ENCODE measurements around the gene RTN4R.

RTN4R gene

GRCh38 chr22:20253161-20253560, 15.0 kb downstream of the RTN4R start:
- DNase-seq: no peak
- no peak overlapping the region for H3K27ac ChIP-seq (ENCODE audit: low read length)
- H4K20me1 ChIP-seq (ENCODE audit: insufficient read depth, low read length): no peaks in the 10 kb centered on the region
- H2AFZ ChIP-seq (ENCODE audit: low read depth, low read length): no peak overlapping the region
- H3K27me3 ChIP-seq (ENCODE audit: insufficient read depth, low read length, poor library complexity): no peaks in the 10 kb centered on the region
- no peaks in the 10 kb centered on the region for H3K79me2 ChIP-seq (ENCODE audit: insufficient read depth, low read length)
- H3K4me1 ChIP-seq (ENCODE audit: insufficient read depth, low read length): no peaks in the 10 kb centered on the region
- no peaks in the 10 kb centered on the region for H3K36me3 ChIP-seq (ENCODE audit: insufficient read depth, low read length)
- no peak overlapping the region for H3K4me3 ChIP-seq (ENCODE audit: low read depth in 1 of 2, low read length in 2 of 2)
- no peak overlapping the region for H3K9ac ChIP-seq (ENCODE audit: low read depth, low read length)
- no peak for TF ChIP-seq CTCF (IDR thresholded peaks at IDR 0.05; ENCODE audit: borderline replicate concordance, extremely low read depth, low read length, poor library complexity, severe bottlenecking)
- TF ChIP-seq EZH2 (IDR thresholded peaks at IDR 0.05; ENCODE audit: borderline replicate concordance, low read depth, low read length, severe bottlenecking): no peak
- ATAC-seq (ENCODE audit: insufficient read depth, low read depth): no peak
- no peaks in the 10 kb centered on the region for H3K9me3 ChIP-seq (ENCODE audit: insufficient read depth, low read length, severe bottlenecking)
- no peak overlapping the region for H3K4me2 ChIP-seq (ENCODE audit: insufficient read depth, low read length)

- no peak overlapping the region for H3K27ac ChIP-seq (ENCODE audit: low read length)
- no peak for TF ChIP-seq CTCF (IDR thresholded peaks at IDR 0.05; ENCODE audit: borderline replicate concordance, extremely low read depth, low read length, poor library complexity, severe bottlenecking)
- no peak overlapping the region for H3K4me3 ChIP-seq (ENCODE audit: low read depth in 1 of 2, low read length in 2 of 2)
- H3K27me3 ChIP-seq (ENCODE audit: insufficient read depth, low read length, poor library complexity): no peaks in the 10 kb centered on the region
- no peak for ATAC-seq (ENCODE audit: insufficient read depth, low read depth)
- H3K79me2 ChIP-seq (ENCODE audit: insufficient read depth, low read length): no peaks in the 10 kb centered on the region
- H4K20me1 ChIP-seq (ENCODE audit: insufficient read depth, low read length): no peaks in the 10 kb centered on the region
- H3K4me1 ChIP-seq (ENCODE audit: insufficient read depth, low read length): no peaks in the 10 kb centered on the region
- H3K9me3 ChIP-seq (ENCODE audit: insufficient read depth, low read length, severe bottlenecking): no peaks in the 10 kb centered on the region
- H3K9ac ChIP-seq (ENCODE audit: low read depth, low read length): no peak overlapping the region
- no peak overlapping the region for H2AFZ ChIP-seq (ENCODE audit: low read depth, low read length)
- DNase-seq: no peak
- H3K4me2 ChIP-seq (ENCODE audit: insufficient read depth, low read length): no peak overlapping the region
- H3K36me3 ChIP-seq (ENCODE audit: insufficient read depth, low read length): no peaks in the 10 kb centered on the region
These were observed 16.1 kb downstream of the RTN4R start for GRCh38 chr22:20251981-20252380.

GRCh38 chr22:20251491-20251890, 16.6 kb downstream of the RTN4R start:
- Histone ChIP-seq H3K36me3 (ENCODE audit: insufficient read depth, low read length) (no peaks in the 10 kb centered on the region), H3K9ac (ENCODE audit: low read depth, low read length) (no peak overlapping the region), H3K79me2 (ENCODE audit: insufficient read depth, low read length) (no peaks in the 10 kb centered on the region), H2AFZ (ENCODE audit: low read depth, low read length) (no peak overlapping the region), H3K4me2 (ENCODE audit: insufficient read depth, low read length) (no peak overlapping the region), H3K27ac (ENCODE audit: low read length) (no peak overlapping the region), H4K20me1 (ENCODE audit: insufficient read depth, low read length) (no peaks in the 10 kb centered on the region), H3K4me1 (ENCODE audit: insufficient read depth, low read length) (no peaks in the 10 kb centered on the region), H3K9me3 (ENCODE audit: insufficient read depth, low read length, severe bottlenecking) (no peaks in the 10 kb centered on the region), H3K4me3 (ENCODE audit: low read depth in 1 of 2, low read length in 2 of 2) (no peak overlapping the region), H3K27me3 (ENCODE audit: insufficient read depth, low read length, poor library complexity) (no peaks in the 10 kb centered on the region)
- DNase-seq (no peak), ATAC-seq (ENCODE audit: insufficient read depth, low read depth) (no peak)
- no peak for TF ChIP-seq EZH2 (IDR thresholded peaks at IDR 0.05; ENCODE audit: borderline replicate concordance, low read depth, low read length, severe bottlenecking)
- TF ChIP-seq CTCF (IDR thresholded peaks at IDR 0.05; ENCODE audit: borderline replicate concordance, extremely low read depth, low read length, poor library complexity, severe bottlenecking): no peak

GRCh38 chr22:20249797-20250354, 18.2 kb downstream of the RTN4R start:
- H3K36me3 ChIP-seq (ENCODE audit: insufficient read depth, low read length): no peaks in the 10 kb centered on the region
- H3K9ac ChIP-seq (ENCODE audit: low read depth, low read length): no peak overlapping the region
- no peak overlapping the region for H3K4me3 ChIP-seq (ENCODE audit: low read depth in 1 of 2, low read length in 2 of 2)
- no peak overlapping the region for H3K27ac ChIP-seq (ENCODE audit: low read length)
- H3K4me2 ChIP-seq (ENCODE audit: insufficient read depth, low read length): no peak overlapping the region
- no peak for DNase-seq
- no peak for ATAC-seq (ENCODE audit: insufficient read depth, low read depth)
- H3K4me1 ChIP-seq (ENCODE audit: insufficient read depth, low read length): peaks cover 12% of the 10 kb centered on the region
- H2AFZ ChIP-seq (ENCODE audit: low read depth, low read length): no peak overlapping the region
- no peaks in the 10 kb centered on the region for H3K9me3 ChIP-seq (ENCODE audit: insufficient read depth, low read length, severe bottlenecking)
- TF ChIP-seq EZH2 (IDR thresholded peaks at IDR 0.05; ENCODE audit: borderline replicate concordance, low read depth, low read length, severe bottlenecking): no peak
- TF ChIP-seq CTCF (IDR thresholded peaks at IDR 0.05; ENCODE audit: borderline replicate concordance, extremely low read depth, low read length, poor library complexity, severe bottlenecking): no peak
- H4K20me1 ChIP-seq (ENCODE audit: insufficient read depth, low read length): no peaks in the 10 kb centered on the region
- no peaks in the 10 kb centered on the region for H3K79me2 ChIP-seq (ENCODE audit: insufficient read depth, low read length)
- no peaks in the 10 kb centered on the region for H3K27me3 ChIP-seq (ENCODE audit: insufficient read depth, low read length, poor library complexity)

All from DND-41 (cell line).